Right forelimb (tissue), 1 donor: ENCODE data around the gene LRRTM3.

ENCODE experiments used
- DNase-seq: peaks from one replicate; pipeline ENCODE4 v3.0.0-alpha.2; 2018

Gene LRRTM3

DNA sequence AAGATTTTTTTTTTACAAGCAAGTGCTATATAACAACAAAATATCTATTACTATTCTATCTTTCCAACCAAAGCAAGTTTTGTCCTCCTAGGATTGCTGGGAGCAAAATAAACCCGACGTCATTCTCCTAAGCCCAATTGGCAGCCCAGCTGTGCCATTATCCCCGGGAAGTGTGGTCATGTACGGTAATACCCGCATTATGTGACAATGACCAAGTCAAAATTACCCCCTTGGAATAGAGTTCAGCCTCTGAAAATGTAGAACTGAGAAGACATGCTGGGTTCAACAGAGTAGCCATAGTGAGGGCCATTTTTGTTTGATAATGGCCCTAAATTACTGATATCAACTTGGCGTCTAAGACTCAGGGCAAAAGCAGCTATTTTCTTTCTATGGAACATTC, 215.5 kb downstream of the LRRTM3 start:
- DNase-seq: no peak

DNA sequence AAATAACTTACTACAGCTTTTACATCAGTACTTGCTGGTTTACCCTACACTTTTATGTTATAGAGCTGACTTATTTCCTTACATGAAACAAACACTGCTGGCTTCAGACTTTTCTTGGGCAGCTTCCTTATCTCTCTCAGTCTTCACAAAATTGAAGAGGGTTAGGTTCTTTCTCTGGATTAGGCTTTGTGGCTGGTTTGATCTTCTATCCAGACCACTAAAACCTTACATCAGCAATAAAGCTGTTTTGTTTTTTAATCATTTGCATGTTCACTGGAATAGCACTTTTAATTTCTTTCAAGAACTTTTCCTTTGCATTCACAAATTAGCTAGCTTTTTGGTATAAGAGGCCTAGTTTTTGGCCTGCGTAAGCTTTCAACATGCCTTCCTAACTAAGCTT, 218.7 kb downstream of the LRRTM3 start:
- DNase-seq: no peak
